Ovary (tissue), 9 donors: ENCODE results near the gene TUBA1A. TPM values are rescaled to one million over a fixed set of nuclear protein-coding genes. Genes with fewer than 3 reads are reported as not detected.
"Not testable (repeated sequence)": the region's sequence is repeated elsewhere in the genome, so short reads cannot be mapped to it uniquely, and the experiment has no call there.

Source experiments
- DNase-seq, 5 donors: peaks; one replicate each; pipeline ENCODE4 v3.0.0-alpha.2; 2019 to 2020
- H3K27ac ChIP-seq, 2 donors: fragments of 200-600 bp; one replicate each; pipeline versions ENCODE4 v1.5.1 to v1.8.0; 2019 to 2022
- H3K27me3 ChIP-seq: fragments of 200-600 bp; one replicate; pipeline ENCODE4 v1.8.0; 2022
- H3K36me3 ChIP-seq: fragments of 200-600 bp; sonication (generic); one replicate; pipeline ENCODE4 v1.5.1; 2019
- H3K4me1 ChIP-seq: one replicate; pipeline ENCODE4 v1.8.1; 2013; ENCODE audit warnings: mild to moderate bottlenecking, moderate library complexity; ENCODE audit not compliant: insufficient read depth
- H3K4me3 ChIP-seq: fragments of 200-600 bp; sonication (generic); one replicate; pipeline ENCODE4 v1.5.1; 2017
- H3K9me3 ChIP-seq, 2 donors: fragments of 200-600 bp in 1 of 2; sonication (generic) in 1 of 2; one replicate each; pipeline versions ENCODE4 v1.5.1 to v1.8.1; 2013 to 2019; ENCODE audit warnings: mild to moderate bottlenecking in 1 of 2, moderate library complexity in 1 of 2
- CTCF ChIP-seq, 3 donors: fragments of 450-650 bp in 2 of 3; fragments of 200-600 bp in 1 of 3; IDR thresholded peaks; one replicate each; pipeline versions ENCODE4 v1.5.1 to v1.8.0; 2016 to 2022; ENCODE audit warnings: antibody characterized with exemption in 3 of 3, mild to moderate bottlenecking in 1 of 3
- EP300 ChIP-seq: sonication (generic); formaldehyde crosslinking; IDR thresholded peaks from one replicate; pipeline ENCODE4 v1.6.1; 2017; ENCODE audit warnings: antibody characterized with exemption
- POLR2A ChIP-seq: fragments of 450-650 bp; IDR thresholded peaks from one replicate; pipeline ENCODE4 v1.6.1; 2017; ENCODE audit warnings: antibody characterized with exemption, mild to moderate bottlenecking, moderate library complexity
- WGBS, 3 donors: extraction: QIAGEN DNeasy Blood & Tissue Kit in 1 of 3; methylation state at CpG; one replicate each; pipeline versions ENCODE4 v1.1.5 to v1.1.7; 2013 to 2017; 5-methylcytosine and 5-hydroxymethylcytosine counted together
- intact Hi-C, 4 donors: fragments of 100-400 bp; cut with DNase I; formaldehyde crosslinking; loops; one replicate each; pipeline versions ENCODE4 v1.11.0 to v1.15.1; 2022 to 2023
- polyA plus RNA-seq, 2 donors: library from polyadenylated mRNA; stranded (reverse); fragments of 200-250 nt in 1 of 2; fragments of 350-450 nt in 1 of 2; fragmentation: Illumina TruSeq in 1 of 2; extraction: RNeasy Lipid Tissue Mini Kit (QIAGEN cat#74804) in 1 of 2; gene quantifications; one replicate each; pipeline ENCODE4 v1.2.3, GENCODE V29; 2013 to 2014
- small RNA-seq: library from RNA; depleted of rRNA; stranded (forward); fragments of <200 nt; gene quantifications from one replicate; pipeline ENCODE3, GENCODE V24; 2016
- total RNA-seq, 7 donors: library from RNA; depleted of rRNA in 2 of 7; stranded (reverse); fragments of >200 nt in 2 of 7; fragmentation: NEBNext Ultra II Directional in 3 of 7; extraction: Animal tissue kit (Norgen Biotek cat#: 25700) in 3 of 7; gene quantifications; one replicate each; pipeline versions ENCODE4 v1.1.0 to v1.2.4, GENCODE V29; 2016 to 2023
- donor health status: DM: no; HTN: no; CAD: no; lungs with moderate emphysema.
- donor health status: DM: no; HTN: no; CAD: no.
- donor health status: Bipolar disorder and iron deficiency.
- donor health status: DM: yes; HTN: yes; CAD: no.
- donor health status: DM: no; HTN: no; CAD: no.
- donor health status: DM: yes; HTN: yes; CAD: no.

Gene TUBA1A
- total and polyA plus RNA-seq, 9 donors: 140 to 535 (median 195) TPM

- TF ChIP-seq EP300: no peak
- no peak for TF ChIP-seq POLR2A
- TF ChIP-seq CTCF (IDR thresholded peaks at IDR 0.05): no peak
- 87 to 97% (median 93%) methylated on average over 2 of the region's 2 CpGs for WGBS, 3 donors
- DNase-seq: no peak
- Histone ChIP-seq H3K4me1 (no peaks in the 10 kb centered on the region), H3K9me3 (no peaks in the 10 kb centered on the region), H3K27me3 (no peaks in the 10 kb centered on the region), H3K27ac (no peak overlapping the region), H3K4me3 (no peak overlapping the region), H3K36me3 (no peaks in the 10 kb centered on the region)
- intact Hi-C loops: loop anchor here in 1 of 4 donors (10.0 kb wide), 1 partner anchor 46 kb away; the partner anchor contains the start of gene TUBA1A
Measured at GRCh38 chr12:49138999-49139398, 49.9 kb downstream of the TUBA1A start.

- Histone ChIP-seq H3K9me3 (no peaks in the 10 kb centered on the region), H3K36me3 (no peaks in the 10 kb centered on the region), H3K4me1 (peaks cover 2% of the 10 kb centered on the region), H3K4me3 (no peak overlapping the region), H3K27ac (no peak overlapping the region), H3K27me3 (no peaks in the 10 kb centered on the region)
- intact Hi-C loops: loop anchor here in 1 of 4 donors (10.0 kb wide), 1 partner anchor 46 kb away; the partner anchor contains the start of gene TUBA1A
- TF ChIP-seq EP300: no peak
- TF ChIP-seq POLR2A: no peak
- no peak for TF ChIP-seq CTCF (IDR thresholded peaks at IDR 0.05)
- no peak for DNase-seq
- WGBS, 3 donors: 74 to 81% (median 79%) methylated on average over 2 of the region's 2 CpGs
Measured at GRCh38 chr12:49138587-49138986, 50.3 kb downstream of the TUBA1A start.

- no peak for DNase-seq
- Histone ChIP-seq H3K9me3 (no peaks in the 10 kb centered on the region), H3K36me3 (no peaks in the 10 kb centered on the region), H3K27ac (no peak overlapping the region), H3K4me3 (no peak overlapping the region), H3K4me1 (peaks cover 3% of the 10 kb centered on the region), H3K27me3 (no peaks in the 10 kb centered on the region)
- intact Hi-C loops: loop anchor here in 1 of 4 donors (10.0 kb wide), 1 partner anchor 47 kb away; the partner anchor contains the start of gene TUBA1A
- TF ChIP-seq EP300 (no peak), CTCF (IDR thresholded peaks at IDR 0.05) (no peak), POLR2A (no peak)
- WGBS, 3 donors: 82 to 97% (median 88%) methylated on average over 1 of the region's 1 CpG
Measured at GRCh38 chr12:49137476-49137875, 51.4 kb downstream of the TUBA1A start.

GRCh38 chr12:49136997-49137396, 51.9 kb downstream of the TUBA1A start:
- H3K4me1 ChIP-seq, H3K27me3 ChIP-seq, H3K27ac ChIP-seq, H3K4me3 ChIP-seq, H3K9me3 ChIP-seq, DNase-seq, H3K36me3 ChIP-seq: not testable (repeated sequence)
- intact Hi-C loops: loop anchor here in 1 of 4 donors (10.0 kb wide), 1 partner anchor 48 kb away; the partner anchor contains the start of gene TUBA1A
- 81 to 95% (median 84%) methylated on average over 3 of the region's 3 CpGs for WGBS, 3 donors

Small RNA genes lying within 50 kb of the gene (small RNA-seq; reads per million reads assigned to genes)
- not detected for gene RF00017

Other genes with a start within 250 kb of the TUBA1A start
- gene ARF3, start 231.6 kb downstream of the TUBA1A start, total RNA-seq: 100 to 1,000 TPM in 4 of 7 donors, 10 to 100 TPM in 3; 25.5 to 123 (median 100) TPM
- 100 to 1,000 TPM in 1 of 2 donors, 10 to 100 TPM in 1; 59.0 to 243 TPM for gene ARF3, start 231.6 kb downstream of the TUBA1A start, polyA plus RNA-seq
- under 1 TPM in 1 of 7 donors, not detected in 6; 0.24 TPM for gene WNT10B, start 217.3 kb downstream of the TUBA1A start, total RNA-seq
- under 1 TPM; 0.19 to 0.97 TPM for gene WNT10B, start 217.3 kb downstream of the TUBA1A start, polyA plus RNA-seq
- not detected for gene WNT1, start 210.8 kb downstream of the TUBA1A start, total RNA-seq
- not detected for gene WNT1, start 210.8 kb downstream of the TUBA1A start, polyA plus RNA-seq
- under 1 TPM in 1 of 7 donors, not detected in 6; 0.05 TPM for gene DDN, start 189.7 kb downstream of the TUBA1A start, total RNA-seq
- under 1 TPM; 0.04 to 0.28 TPM for gene DDN, start 189.7 kb downstream of the TUBA1A start, polyA plus RNA-seq
- gene PRKAG1, start 170.3 kb downstream of the TUBA1A start, total RNA-seq: 10 to 100 TPM; 25.6 to 58.2 (median 35.8) TPM
- gene PRKAG1, start 170.3 kb downstream of the TUBA1A start, polyA plus RNA-seq: 10 to 100 TPM; 38.3 to 98.5 TPM
- 10 to 100 TPM; 28.3 to 97.0 (median 79.1) TPM for gene KMT2D, start 128.3 kb downstream of the TUBA1A start, total RNA-seq
- 10 to 100 TPM; 35.5 to 51.8 TPM for gene KMT2D, start 128.3 kb downstream of the TUBA1A start, polyA plus RNA-seq
- under 1 TPM in 5 of 7 donors, not detected in 2; 0.18 to 0.60 (median 0.34) TPM for gene RHEBL1, start 119.1 kb downstream of the TUBA1A start, total RNA-seq
- gene RHEBL1, start 119.1 kb downstream of the TUBA1A start, polyA plus RNA-seq: 1 to 10 TPM in 1 of 2 donors, under 1 TPM in 1; 1.00 to 1.2 TPM
- 1 to 10 TPM in 1 of 7 donors, under 1 TPM in 6; 0.20 to 1.1 (median 0.45) TPM for gene DHH, start 94.3 kb downstream of the TUBA1A start, total RNA-seq
- gene DHH, start 94.3 kb downstream of the TUBA1A start, polyA plus RNA-seq: 1 to 10 TPM; 1.0 to 1.4 TPM
- 10 to 100 TPM; 66.3 to 95.8 (median 69.5) TPM for gene LMBR1L, start 78.2 kb downstream of the TUBA1A start, total RNA-seq
- 10 to 100 TPM; 63.8 to 65.7 TPM for gene LMBR1L, start 78.2 kb downstream of the TUBA1A start, polyA plus RNA-seq
- gene TUBA1B, start 57.7 kb downstream of the TUBA1A start, total RNA-seq: 100 to 1,000 TPM; 326 to 647 (median 340) TPM
- gene TUBA1B, start 57.7 kb downstream of the TUBA1A start, polyA plus RNA-seq: 100 to 1,000 TPM; 281 to 705 TPM
- gene TUBA1C, start 76.0 kb upstream of the TUBA1A start, total RNA-seq: 100 to 1,000 TPM in 4 of 7 donors, 10 to 100 TPM in 3; 51.9 to 122 (median 101) TPM
- gene TUBA1C, start 76.0 kb upstream of the TUBA1A start, polyA plus RNA-seq: 100 to 1,000 TPM in 1 of 2 donors, 10 to 100 TPM in 1; 81.0 to 179 TPM
- 1 to 10 TPM in 2 of 7 donors, under 1 TPM in 5; 0.15 to 1.8 (median 0.34) TPM for gene PRPH, start 106.1 kb upstream of the TUBA1A start, total RNA-seq
- gene PRPH, start 106.1 kb upstream of the TUBA1A start, polyA plus RNA-seq: 1 to 10 TPM in 1 of 2 donors, under 1 TPM in 1; 0.33 to 1.4 TPM
- gene TROAP, start 134.2 kb upstream of the TUBA1A start, total RNA-seq: 1 to 10 TPM in 3 of 7 donors, under 1 TPM in 3, not detected in 1; 0.36 to 1.6 (median 0.89) TPM
- gene TROAP, start 134.2 kb upstream of the TUBA1A start, polyA plus RNA-seq: under 1 TPM; 0.40 to 0.92 TPM
- not detected for gene C1QL4, start 148.1 kb upstream of the TUBA1A start, total RNA-seq
- gene C1QL4, start 148.1 kb upstream of the TUBA1A start, polyA plus RNA-seq: not detected
- 1 to 10 TPM in 1 of 7 donors, under 1 TPM in 4, not detected in 2; 0.37 to 3.4 (median 0.47) TPM for gene DNAJC22, start 157.8 kb upstream of the TUBA1A start, total RNA-seq
- under 1 TPM; 0.30 to 0.58 TPM for gene DNAJC22, start 157.8 kb upstream of the TUBA1A start, polyA plus RNA-seq
- gene SPATS2, start 178.4 kb upstream of the TUBA1A start, total RNA-seq: 10 to 100 TPM in 6 of 7 donors, 1 to 10 TPM in 1; 9.1 to 19.7 (median 15.2) TPM
- gene SPATS2, start 178.4 kb upstream of the TUBA1A start, polyA plus RNA-seq: 10 to 100 TPM; 10.9 to 28.2 TPM